ENCODE results near the gene NEURL2. TPM values are rescaled to one million over a fixed set of nuclear protein-coding genes. Genes with fewer than 3 reads are reported as not detected.
A peak's percentile ranks its signal among the peaks of the same experiment; 100 is the strongest.

NEURL2 gene
- total RNA-seq, 4 donors from 2014 or later: 4.1 to 6.5 (median 5.5) TPM

- no peaks in the 10 kb centered on the region for H3K27me3 ChIP-seq
- H3K9me3 ChIP-seq: no peaks in the 10 kb centered on the region
- WGBS, 2 donors: 100% methylated on average over 1 of the region's 1 CpG
- H3K4me1 ChIP-seq: peaks cover 7 to 19% (median 14%) of the 10 kb centered on the region in 3 donors
- intact Hi-C loops (cut with DNase I): no loop called here
- DNase-seq: no peak
- H3K27ac ChIP-seq: no peak overlapping the region
- H3K36me3 ChIP-seq: peaks cover 0 to 94% (median 3%) of the 10 kb centered on the region in 3 donors
- H3K4me3 ChIP-seq: no peak overlapping the region
- TF ChIP-seq POLR2A (IDR thresholded peaks at IDR 0.05) (no peak), CTCF (IDR thresholded peaks at IDR 0.05) (no peak)
Measured at GRCh38 chr20:45850926-45851325, 40.1 kb downstream of the NEURL2 start.

GRCh38 chr20:45850238-45850637 lies 40.8 kb downstream of the NEURL2 start:
- no peaks in the 10 kb centered on the region for H3K27me3 ChIP-seq
- no peak for TF ChIP-seq CTCF (IDR thresholded peaks at IDR 0.05)
- no peak for TF ChIP-seq POLR2A (IDR thresholded peaks at IDR 0.05)
- H3K27ac ChIP-seq: peak overlapping the region in 1 of 4 donors; percentile 1
- no peak for DNase-seq
- 80 to 95% methylated on average over 2 of the region's 2 CpGs for WGBS, 2 donors
- no peak overlapping the region for H3K4me3 ChIP-seq
- H3K9me3 ChIP-seq: no peaks in the 10 kb centered on the region
- intact Hi-C loops (cut with DNase I): no loop called here
- peaks cover 0 to 100% (median 10%) of the 10 kb centered on the region in 3 donors for H3K36me3 ChIP-seq
- H3K4me1 ChIP-seq: peaks cover 3 to 12% (median 7%) of the 10 kb centered on the region in 3 donors

- TF ChIP-seq POLR2A (IDR thresholded peaks at IDR 0.05) (no peak), CTCF (IDR thresholded peaks at IDR 0.05) (no peak)
- 72 to 84% methylated on average over 8 of the region's 8 CpGs for WGBS, 2 donors
Measured at GRCh38 chr20:45848969-45849582, 41.9 kb downstream of the NEURL2 start.

GRCh38 chr20:45848421-45848820 lies 42.6 kb downstream of the NEURL2 start:
- TF ChIP-seq POLR2A (IDR thresholded peaks at IDR 0.05): no peak
- TF ChIP-seq CTCF (IDR thresholded peaks at IDR 0.05): no peak
- Histone ChIP-seq H3K36me3 (peaks cover 10 to 100% (median 19%) of the 10 kb centered on the region in 3 donors), H3K9me3 (no peaks in the 10 kb centered on the region), H3K4me1 (peaks cover 0 to 8% (median 0%) of the 10 kb centered on the region in 3 donors), H3K27ac (no peak overlapping the region), H3K27me3 (no peaks in the 10 kb centered on the region), H3K4me3 (no peak overlapping the region)
- intact Hi-C loops (cut with DNase I): no loop called here
- DNase-seq: no peak
- WGBS, 2 donors: 94 to 95% methylated on average over 8 of the region's 8 CpGs

More at GRCh38 chr20:45848969-45849582, 41.9 kb downstream of the NEURL2 start:
- H3K4me3 ChIP-seq: no peak overlapping the region
- no peak overlapping the region for H3K27ac ChIP-seq
- H3K36me3 ChIP-seq: peaks cover 4 to 100% (median 12%) of the 10 kb centered on the region in 3 donors
- H3K27me3 ChIP-seq: no peaks in the 10 kb centered on the region
- intact Hi-C loops (cut with DNase I): no loop called here
- no peaks in the 10 kb centered on the region for H3K9me3 ChIP-seq
- DNase-seq: no peak
- peaks cover 0 to 2% (median 0%) of the 10 kb centered on the region in 3 donors for H3K4me1 ChIP-seq

DNA sequence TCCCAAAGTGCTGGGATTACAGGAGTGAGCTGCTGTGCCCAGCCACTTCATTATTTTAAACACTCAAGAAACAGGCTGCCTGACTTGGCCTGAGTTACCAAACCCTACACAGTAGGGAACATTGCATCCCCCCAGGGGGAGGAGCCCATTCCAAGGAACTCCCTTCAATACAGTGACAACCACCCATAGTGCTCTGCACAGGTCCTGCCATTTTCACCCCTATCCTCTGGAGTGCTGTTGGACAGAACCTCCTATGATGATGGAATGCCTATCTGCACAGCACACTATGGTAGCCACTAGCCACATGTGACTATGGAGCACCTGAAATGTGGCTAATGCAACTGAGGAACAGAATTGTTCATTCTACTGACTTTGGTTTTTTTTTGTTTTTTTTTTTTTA lies 45.6 kb downstream of the NEURL2 start:
- Histone ChIP-seq H3K4me1 (peaks cover 0 to 37% (median 0%) of the 10 kb centered on the region in 3 donors), H3K9me3 (no peaks in the 10 kb centered on the region), H3K4me3 (no peak overlapping the region), H3K27me3 (no peaks in the 10 kb centered on the region), H3K36me3 (peaks cover 17 to 100% (median 28%) of the 10 kb centered on the region in 3 donors), H3K27ac (no peak overlapping the region)
- intact Hi-C loops (cut with DNase I): no loop called here
- DNase-seq: no peak
- TF ChIP-seq POLR2A (IDR thresholded peaks at IDR 0.05) (no peak), CTCF (IDR thresholded peaks at IDR 0.05) (no peak)

All from esophagus squamous epithelium (tissue), 5 donors.